Stimulated activated CD4-positive, alpha-beta T cell treated with anti-CD3 and anti-CD28 coated beads, Interleukin-15, amount 100 ng/mL, for 24 hours (primary cell): ENCODE results near the gene OS9.
"Not testable (repeated sequence)": the region's sequence is repeated elsewhere in the genome, so short reads cannot be mapped to it uniquely, and the experiment has no call there.

Experiments
- DNase-seq: peaks from one replicate; pipeline ENCODE4 v3.0.0-alpha.2; 2020

Gene OS9, protein sequence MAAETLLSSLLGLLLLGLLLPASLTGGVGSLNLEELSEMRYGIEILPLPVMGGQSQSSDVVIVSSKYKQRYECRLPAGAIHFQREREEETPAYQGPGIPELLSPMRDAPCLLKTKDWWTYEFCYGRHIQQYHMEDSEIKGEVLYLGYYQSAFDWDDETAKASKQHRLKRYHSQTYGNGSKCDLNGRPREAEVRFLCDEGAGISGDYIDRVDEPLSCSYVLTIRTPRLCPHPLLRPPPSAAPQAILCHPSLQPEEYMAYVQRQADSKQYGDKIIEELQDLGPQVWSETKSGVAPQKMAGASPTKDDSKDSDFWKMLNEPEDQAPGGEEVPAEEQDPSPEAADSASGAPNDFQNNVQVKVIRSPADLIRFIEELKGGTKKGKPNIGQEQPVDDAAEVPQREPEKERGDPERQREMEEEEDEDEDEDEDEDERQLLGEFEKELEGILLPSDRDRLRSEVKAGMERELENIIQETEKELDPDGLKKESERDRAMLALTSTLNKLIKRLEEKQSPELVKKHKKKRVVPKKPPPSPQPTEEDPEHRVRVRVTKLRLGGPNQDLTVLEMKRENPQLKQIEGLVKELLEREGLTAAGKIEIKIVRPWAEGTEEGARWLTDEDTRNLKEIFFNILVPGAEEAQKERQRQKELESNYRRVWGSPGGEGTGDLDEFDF

GRCh38 chr12:57693659-57694458 is at the start of gene OS9:
OS9 (plus strand) TSS chr12:57694132; CDS start chr12:57694162, 30 bp downstream.
- peak; percentile 96 for DNase-seq

DNA sequence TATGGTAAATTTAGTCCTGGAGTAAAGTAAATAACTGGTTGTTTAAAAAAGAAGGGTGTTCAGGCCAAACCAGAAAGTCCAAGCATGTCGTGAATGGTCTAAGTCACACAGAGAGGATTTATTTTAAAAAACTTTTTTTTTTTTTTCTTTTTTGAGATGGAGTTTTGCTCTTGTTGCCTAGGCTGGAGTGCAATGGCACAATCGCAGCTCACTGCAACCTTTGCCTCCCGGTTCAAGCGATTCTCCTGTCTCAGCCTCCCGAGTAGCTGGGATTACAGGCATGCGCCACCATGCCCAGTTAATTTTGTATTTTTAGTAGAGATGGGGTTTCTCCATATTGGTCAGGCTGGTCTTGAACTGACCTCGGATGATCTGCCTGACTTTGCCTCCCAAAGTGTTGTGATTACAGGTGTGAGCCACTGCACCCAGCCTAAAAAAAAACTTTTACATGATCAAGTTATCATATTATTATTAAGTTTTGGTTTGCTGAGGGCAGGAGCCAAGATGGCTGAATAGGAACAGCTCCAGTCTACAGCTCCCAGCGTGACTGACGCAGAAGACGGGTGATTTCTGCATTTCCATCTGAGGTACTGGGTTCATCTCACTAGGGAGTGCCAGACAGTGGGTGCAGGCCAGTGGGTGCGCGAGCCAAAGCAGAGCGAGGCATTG is 47.8 kb upstream of the OS9 start:
- not testable (repeated sequence) for DNase-seq

DNA sequence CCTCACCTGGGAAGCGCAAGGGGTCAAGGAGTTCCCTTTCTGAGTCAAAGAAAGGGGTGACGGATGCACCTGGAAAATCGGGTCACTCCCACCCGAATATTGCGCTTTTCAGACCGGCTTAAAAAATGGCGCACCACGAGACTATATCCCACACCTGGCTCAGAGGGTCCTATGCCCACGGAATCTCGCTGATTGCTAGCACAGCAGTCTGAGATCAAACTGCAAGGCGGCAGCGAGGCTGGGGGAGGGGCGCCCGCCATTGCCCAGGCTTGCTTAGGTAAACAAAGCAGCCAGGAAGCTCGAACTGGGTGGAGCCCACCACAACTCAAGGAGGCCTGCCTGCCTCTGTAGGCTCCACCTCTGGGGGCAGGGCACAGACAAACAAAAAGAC is 47.3 kb upstream of the OS9 start:
- DNase-seq: not testable (repeated sequence)

DNA sequence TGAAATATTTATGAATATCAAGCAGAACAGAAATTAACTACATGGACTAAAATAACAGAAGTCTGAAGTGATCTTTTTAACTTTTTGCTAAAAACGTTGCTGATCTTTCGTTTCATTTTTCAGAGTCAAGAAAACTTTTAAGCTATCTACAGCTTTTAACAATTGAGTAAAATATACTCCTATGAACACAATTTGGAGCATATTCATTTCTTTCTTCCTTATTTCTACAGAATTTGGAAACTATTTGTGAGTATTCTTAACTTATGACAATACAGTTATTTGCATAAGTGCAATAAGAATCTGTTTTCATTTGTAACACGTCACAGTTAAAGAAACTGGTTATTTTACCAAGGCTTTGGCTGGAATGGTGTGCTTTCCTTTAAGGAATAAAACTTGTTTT is 39.9 kb upstream of the OS9 start:
- DNase-seq: no peak

DNA sequence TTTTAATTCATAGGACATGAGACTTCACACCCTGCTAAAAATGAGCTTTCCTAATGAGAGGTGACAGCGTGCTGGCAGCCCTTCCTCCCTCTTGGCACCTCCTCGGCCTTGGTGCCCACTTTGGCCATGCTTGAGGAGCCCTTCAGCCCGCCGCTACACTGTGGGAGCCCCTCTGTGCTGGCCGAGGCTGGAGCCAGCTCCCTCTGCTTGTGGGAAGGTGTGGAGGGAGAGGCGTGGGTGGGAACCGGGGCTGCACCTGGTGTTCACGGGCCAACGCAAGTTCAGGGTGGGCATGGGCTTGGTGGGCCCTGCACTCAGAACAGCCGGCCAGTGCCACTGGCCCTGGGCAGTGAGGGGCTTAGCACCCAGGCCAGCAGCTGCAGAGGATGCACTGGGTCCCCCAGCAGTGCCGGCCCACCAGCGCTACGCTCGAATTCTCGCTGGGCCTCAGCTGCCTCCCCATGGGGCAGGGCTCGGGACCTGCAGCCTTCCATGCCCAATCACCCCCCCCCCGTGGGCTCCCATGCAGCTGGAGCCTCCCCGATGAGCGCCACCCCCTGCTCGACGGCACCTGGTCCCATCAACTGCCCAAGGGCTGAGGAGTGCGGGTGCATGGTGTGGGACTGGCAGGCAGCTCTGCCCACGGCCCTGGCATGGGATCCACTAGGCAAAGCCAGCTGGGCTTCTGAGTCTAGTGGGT is 38.2 kb upstream of the OS9 start:
- DNase-seq: no peak

DNA sequence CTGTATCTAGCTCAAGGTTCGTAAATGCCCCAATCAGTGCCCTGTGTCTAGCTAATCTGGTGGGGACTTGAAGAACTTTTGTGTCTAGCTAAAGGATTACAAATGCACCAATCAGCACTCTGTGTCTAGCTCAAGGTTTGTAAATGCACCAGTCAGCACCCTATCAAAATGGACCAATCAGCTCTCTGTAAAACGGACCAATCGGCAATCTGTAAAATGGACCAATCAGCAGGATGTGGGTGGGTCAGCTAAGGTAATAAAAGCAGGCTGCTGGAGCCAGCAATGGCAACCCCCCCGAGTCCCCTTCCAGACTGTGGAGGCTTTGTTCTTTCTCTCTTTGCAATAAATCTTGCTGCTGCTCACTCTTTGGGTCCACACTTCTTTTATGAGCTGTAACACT is 37.5 kb upstream of the OS9 start:
- DNase-seq: not testable (repeated sequence)

DNA sequence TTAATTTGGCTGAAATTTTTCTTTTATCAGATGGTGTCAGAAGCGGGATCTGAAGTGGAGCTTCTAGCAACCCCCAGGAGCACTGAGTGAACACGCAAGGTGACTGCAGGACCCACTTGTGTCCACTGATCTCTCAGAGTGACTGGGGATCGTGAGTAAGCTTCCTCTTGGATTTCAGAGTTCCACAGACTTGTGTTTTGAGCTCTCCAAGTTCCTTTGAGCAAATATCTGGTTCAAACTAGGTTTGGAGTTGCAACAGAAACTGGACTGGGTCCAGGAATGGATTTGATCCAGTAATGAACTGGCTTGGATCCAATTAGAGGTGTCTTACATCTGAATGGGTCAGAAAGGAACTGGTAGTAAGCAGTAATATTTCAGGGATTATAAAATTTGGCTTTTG is 36.2 kb upstream of the OS9 start:
- DNase-seq: no peak

DNA sequence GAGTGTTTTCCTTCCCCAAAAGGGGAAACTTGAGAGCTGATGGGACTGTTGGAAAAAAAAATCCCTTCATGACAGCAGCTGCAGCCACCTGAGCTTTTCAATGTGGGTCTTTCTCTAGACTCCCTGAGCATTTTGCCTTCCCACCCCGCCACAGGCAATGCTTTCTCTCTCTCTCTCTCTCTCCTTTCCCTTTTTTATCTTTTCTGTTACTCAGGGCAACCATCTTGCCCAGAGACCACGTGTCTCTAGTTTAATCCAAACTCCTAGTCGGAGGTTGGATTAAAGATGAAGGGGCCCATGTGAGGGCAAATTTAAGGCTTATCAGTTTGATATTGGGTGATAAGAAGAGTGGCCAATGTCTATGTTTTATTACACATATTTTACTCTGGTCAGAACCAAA is 35.0 kb upstream of the OS9 start:
- DNase-seq: no peak

DNA sequence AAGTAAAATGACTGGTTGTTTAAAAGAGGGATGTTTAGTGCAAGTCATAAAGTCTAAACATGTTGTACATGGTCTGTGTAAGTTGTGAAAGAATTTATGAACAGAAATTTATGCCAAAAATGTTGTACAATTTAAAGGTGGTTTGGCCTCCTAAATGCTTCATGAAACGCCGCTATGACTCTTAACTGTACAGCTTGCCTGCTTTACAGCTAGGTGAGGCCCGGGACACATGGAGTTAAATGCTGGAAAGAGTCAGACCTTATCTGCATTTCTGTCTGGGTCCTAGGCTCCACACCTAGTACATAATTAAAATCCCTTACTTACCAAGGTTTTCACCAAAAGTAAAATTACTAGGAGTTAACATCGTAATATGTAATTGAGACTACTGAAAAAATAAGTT is 32.6 kb upstream of the OS9 start:
- no peak for DNase-seq

DNA sequence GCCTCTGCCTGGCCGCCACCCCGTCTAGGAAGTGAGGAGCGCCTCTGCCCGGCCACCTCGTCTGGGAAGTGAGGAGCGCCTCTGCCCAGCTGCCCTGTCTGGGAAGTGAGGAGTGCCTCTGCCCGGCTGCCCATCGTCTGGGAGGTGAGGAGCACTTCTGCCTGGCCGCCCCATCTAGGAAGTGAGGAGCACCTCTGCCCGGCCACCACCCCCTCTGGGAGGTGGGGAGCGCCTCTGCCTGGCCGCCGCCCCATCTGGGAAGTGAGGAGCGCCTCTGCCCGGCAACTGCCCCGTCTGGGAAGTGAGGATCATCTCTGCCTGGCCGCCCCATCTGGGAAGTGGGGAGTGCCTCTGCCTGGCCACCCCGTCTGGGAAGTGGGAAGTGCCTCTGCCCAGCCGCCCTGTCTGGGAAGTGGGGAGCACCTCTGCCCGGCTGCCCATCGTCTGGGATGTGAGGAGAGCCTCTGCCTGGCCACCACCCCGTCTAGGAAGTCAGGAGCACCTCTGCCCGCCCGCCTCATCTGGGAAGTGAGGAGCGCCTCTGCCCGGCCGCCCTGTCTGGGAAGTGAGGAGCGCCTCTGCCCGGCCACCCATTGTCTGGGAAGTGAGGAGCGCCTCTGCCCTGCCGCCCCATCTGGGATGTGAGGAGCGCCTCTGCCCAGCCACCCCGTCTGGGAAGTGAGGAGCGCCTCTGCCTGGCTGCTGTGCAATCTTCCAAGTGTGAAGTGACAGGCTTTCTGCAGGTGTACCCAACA is 28.7 kb upstream of the OS9 start:
- not testable (repeated sequence) for DNase-seq

- DNase-seq: no peak
Observed at GRCh38 chr12:57666897-57667296, 27.0 kb upstream of the OS9 start.

- not testable (repeated sequence) for DNase-seq
Observed at GRCh38 chr12:57669691-57670090, 24.2 kb upstream of the OS9 start.

DNA sequence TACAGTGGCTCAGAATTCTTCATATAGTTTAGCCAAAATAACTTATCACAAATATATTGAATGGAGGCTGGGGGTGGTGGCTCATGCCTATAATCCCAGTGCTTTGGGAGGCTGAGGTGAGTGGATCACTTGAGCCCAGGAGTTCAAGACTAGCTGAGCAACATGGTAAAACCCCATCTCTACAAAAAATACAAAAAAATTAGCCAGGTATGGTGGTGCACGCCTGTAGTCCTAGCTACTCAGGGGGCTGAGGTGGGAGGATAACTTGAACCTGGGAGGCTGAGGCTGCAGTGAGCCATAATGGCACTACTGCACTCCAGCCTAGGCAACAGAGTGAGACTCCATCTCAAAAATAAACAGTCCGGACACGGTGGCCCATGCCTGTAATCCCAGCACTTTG is 22.1 kb upstream of the OS9 start:
- DNase-seq: not testable (repeated sequence)

GRCh38 chr12:57672801-57673200 is 21.1 kb upstream of the OS9 start:
- no peak for DNase-seq

DNA sequence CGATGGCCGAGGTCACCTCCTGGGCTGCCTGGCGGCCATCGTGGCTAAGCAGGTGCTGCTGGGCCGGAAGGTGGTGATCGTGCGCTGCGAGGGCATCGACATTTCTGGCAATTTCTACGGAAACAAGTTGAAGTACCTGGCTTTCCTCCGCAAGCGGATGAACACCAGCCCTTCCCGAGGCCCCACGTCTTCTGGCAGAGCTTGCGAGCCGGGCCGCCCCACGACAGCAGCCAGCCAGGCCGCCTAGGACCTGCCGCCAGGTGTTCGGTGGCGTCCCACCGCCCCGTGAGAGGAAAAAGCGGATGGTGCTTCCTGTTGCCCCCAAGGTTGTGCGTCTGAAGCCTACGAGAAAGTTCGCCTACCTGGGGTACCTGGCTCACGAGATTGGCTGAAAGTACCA is 19.2 kb upstream of the OS9 start:
- no peak for DNase-seq

DNA sequence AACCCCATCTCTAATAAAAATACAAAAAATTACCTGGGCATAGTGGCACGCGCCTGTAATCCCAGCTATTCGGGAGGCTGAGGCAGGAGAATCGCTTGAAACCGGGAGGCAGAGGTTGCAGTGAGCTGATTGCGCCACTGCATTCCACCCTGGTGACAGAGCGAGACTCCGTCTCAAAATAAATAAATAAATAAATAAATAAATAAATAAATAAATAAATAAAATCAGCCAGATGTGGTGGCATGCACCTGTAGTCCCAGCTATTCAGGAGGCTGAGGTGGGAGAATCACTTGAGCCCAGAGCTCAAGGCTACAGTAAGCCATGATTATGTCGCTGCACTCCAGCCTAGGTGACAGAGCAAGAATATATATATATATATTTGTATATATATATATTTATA is 16.0 kb upstream of the OS9 start:
- DNase-seq: not testable (repeated sequence)

GRCh38 chr12:57679697-57680096 is 14.2 kb upstream of the OS9 start:
- no peak for DNase-seq

DNA sequence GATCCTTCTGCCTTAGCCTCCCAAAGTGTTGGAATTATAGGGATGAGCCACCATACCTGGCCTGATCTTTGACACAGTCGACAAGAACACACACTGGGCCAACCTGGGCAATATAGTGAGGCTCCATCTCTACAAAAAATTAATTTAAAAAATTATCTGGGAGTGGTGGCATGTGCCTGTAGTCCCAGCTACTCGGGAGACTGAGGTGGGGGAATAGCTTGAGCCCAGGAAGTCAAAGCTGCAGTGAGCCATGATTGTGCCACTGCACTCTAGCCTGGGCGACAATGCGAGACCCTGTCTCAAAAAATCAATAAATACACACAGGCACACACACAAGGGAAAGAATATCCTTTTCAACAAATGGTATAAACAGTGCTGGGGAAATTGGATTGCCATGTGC is 6.1 kb upstream of the OS9 start:
- DNase-seq: no peak

DNA sequence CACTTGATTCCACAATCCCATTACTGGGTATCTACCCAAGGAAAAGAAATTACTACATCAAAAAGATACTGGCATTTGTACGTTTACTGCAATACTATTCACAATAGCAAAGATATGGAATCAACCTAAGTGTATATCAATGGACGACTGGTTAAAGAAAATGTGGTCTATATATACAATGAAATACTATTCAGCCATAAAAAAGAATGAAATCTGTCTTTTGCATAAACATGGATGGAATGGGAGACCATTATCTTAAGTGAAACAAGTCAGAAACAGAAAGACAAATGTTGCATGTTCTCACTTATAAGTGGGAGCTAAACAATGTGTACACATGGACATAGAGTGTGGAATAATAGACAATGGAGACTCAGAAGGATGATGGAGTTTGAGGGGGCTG is 5.0 kb upstream of the OS9 start:
- no peak for DNase-seq

DNA sequence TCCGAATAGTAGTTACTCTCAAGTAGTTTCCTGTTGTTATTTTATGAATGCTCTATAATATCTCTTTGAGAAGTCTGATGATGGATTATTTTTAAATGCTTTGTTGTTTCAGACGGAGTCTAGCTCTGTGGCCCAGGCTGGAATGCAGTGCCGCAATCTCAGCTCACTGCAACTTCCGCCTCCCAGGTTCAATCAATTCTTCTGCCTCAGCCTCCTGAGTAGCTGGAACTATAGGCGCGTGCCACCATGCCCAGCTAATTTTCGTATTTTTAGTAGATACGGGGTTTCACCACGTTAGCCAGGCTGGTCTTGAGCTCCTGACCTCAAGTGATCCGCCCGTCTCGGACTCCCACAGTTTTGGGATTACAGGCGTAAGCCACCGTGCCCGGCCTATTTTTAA is 1.4 kb upstream of the OS9 start:
- no peak for DNase-seq

DNA sequence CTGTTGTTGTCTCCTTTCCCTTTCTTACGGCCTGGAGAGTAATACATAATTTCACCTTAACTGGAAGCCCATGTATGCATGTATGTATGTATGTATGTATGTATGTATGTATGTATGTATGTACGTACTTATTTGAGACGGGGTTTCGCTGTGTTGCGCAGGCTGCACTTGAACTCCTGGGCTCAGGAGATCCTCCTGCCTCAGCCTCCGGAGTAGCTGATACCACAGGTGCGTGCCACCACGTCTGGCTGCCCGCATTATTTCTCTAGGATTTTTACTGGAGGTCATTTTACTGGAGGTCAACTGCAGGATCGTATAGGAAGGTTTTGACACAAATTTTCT is 644 bp upstream of the OS9 start:
- DNase-seq: no peak

DNA sequence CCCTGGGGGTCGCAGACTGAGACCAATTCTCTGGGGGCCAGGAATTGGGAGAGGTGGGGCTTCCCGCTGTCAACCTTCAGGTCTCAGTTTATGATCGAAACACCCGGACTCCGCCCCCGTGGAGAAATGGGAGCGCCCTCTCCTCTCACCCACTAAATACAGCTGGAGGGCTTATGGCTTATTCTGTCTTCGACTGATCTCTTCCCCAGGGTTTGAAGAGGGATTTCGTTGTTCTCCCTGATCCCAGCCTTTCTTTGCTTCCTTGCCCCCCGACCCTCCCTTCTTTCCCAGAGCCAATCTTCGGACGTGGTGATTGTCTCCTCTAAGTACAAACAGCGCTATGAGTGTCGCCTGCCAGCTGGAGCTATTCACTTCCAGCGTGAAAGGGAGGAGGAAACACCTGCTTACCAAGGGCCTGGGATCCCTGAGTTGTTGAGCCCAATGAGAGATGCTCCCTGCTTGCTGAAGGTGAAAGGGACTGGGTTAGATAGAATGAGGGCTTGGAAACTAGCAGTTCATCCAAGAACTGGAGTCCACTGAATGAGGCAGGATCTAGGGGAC is 607 bp downstream of the OS9 start:
- peak; percentile 35 for DNase-seq
